Glutamatergic neuron (in vitro differentiated cells): ENCODE measurements around the gene SLCO3A1. TPM values are rescaled to one million over a fixed set of nuclear protein-coding genes. Genes with fewer than 3 reads are reported as not detected.

ENCODE experiments used
- DNase-seq: peaks from one replicate; pipeline ENCODE4 v3.0.0; 2022
- H3K27ac Mint-ChIP-seq: one replicate; pipeline ENCODE4 v1.8.0; 2020; ENCODE audit warnings: mild to moderate bottlenecking, mixed read lengths, inconsistent platforms; ENCODE audit not compliant: unreplicated experiment
- H3K27me3 Mint-ChIP-seq: one replicate; pipeline ENCODE4 v1.8.0; 2020; ENCODE audit warnings: mild to moderate bottlenecking, moderate library complexity, mixed read lengths, inconsistent platforms; ENCODE audit not compliant: unreplicated experiment
- H3K36me3 Mint-ChIP-seq: one replicate; pipeline ENCODE4 v1.8.0; 2020; ENCODE audit warnings: mild to moderate bottlenecking, mixed read lengths, inconsistent platforms; ENCODE audit not compliant: unreplicated experiment
- H3K4me1 Mint-ChIP-seq: one replicate; pipeline ENCODE4 v1.8.0; 2020; ENCODE audit warnings: mild to moderate bottlenecking, low read depth, mixed read lengths, inconsistent platforms; ENCODE audit not compliant: unreplicated experiment
- H3K4me3 Mint-ChIP-seq: one replicate; pipeline ENCODE4 v1.8.0; 2020; ENCODE audit warnings: mild to moderate bottlenecking, mixed read lengths, inconsistent platforms; ENCODE audit not compliant: unreplicated experiment
- H3K9me3 Mint-ChIP-seq: one replicate; pipeline ENCODE4 v1.8.0; 2020; ENCODE audit warnings: mild to moderate bottlenecking, moderate library complexity, mixed read lengths, inconsistent platforms; ENCODE audit not compliant: unreplicated experiment
- CTCF ChIP-seq: fragments of 200-600 bp; sonication (generic); IDR thresholded peaks from one replicate; pipeline ENCODE4 v1.5.0; 2021; ENCODE audit not compliant: partially characterized antibody, unreplicated experiment
- total RNA-seq: library from RNA; stranded (reverse); fragmentation: NEBNext Ultra II Directional; extraction: Animal tissue kit (Norgen Biotek cat#: 25700); gene quantifications from one replicate; pipeline ENCODE4 v1.2.1, GENCODE V29; 2021; ENCODE audit not compliant: unreplicated experiment

SLCO3A1 gene
- total RNA-seq, 1 donor from 2014 or later: 27.9 TPM

GRCh38 chr15:92047900-92048299, 194.4 kb downstream of the SLCO3A1 start:
- peaks cover 2% of the 10 kb centered on the region for H3K9me3 Mint-ChIP-seq
- DNase-seq: no peak
- H3K4me1 Mint-ChIP-seq: peaks cover 17% of the 10 kb centered on the region
- no peak overlapping the region for H3K4me3 Mint-ChIP-seq
- peaks cover 5% of the 10 kb centered on the region for H3K36me3 Mint-ChIP-seq
- TF ChIP-seq CTCF: no peak
- H3K27ac Mint-ChIP-seq: no peak overlapping the region
- H3K27me3 Mint-ChIP-seq: no peaks in the 10 kb centered on the region

- Mint-ChIP-seq H3K27ac (no peak overlapping the region), H3K4me3 (no peak overlapping the region), H3K27me3 (no peaks in the 10 kb centered on the region), H3K4me1 (peaks cover 19% of the 10 kb centered on the region), H3K36me3 (peaks cover under 1% of the 10 kb centered on the region), H3K9me3 (peaks cover 2% of the 10 kb centered on the region)
- DNase-seq: no peak
- no peak for TF ChIP-seq CTCF
These were observed 195.2 kb downstream of the SLCO3A1 start for GRCh38 chr15:92048739-92049138.

GRCh38 chr15:92049290-92049989, 195.9 kb downstream of the SLCO3A1 start:
- Mint-ChIP-seq H3K9me3 (peaks cover 2% of the 10 kb centered on the region), H3K27ac (no peak overlapping the region), H3K27me3 (no peaks in the 10 kb centered on the region), H3K4me3 (no peak overlapping the region), H3K36me3 (no peaks in the 10 kb centered on the region), H3K4me1 (peaks cover 19% of the 10 kb centered on the region)
- TF ChIP-seq CTCF: no peak
- no peak for DNase-seq

DNA sequence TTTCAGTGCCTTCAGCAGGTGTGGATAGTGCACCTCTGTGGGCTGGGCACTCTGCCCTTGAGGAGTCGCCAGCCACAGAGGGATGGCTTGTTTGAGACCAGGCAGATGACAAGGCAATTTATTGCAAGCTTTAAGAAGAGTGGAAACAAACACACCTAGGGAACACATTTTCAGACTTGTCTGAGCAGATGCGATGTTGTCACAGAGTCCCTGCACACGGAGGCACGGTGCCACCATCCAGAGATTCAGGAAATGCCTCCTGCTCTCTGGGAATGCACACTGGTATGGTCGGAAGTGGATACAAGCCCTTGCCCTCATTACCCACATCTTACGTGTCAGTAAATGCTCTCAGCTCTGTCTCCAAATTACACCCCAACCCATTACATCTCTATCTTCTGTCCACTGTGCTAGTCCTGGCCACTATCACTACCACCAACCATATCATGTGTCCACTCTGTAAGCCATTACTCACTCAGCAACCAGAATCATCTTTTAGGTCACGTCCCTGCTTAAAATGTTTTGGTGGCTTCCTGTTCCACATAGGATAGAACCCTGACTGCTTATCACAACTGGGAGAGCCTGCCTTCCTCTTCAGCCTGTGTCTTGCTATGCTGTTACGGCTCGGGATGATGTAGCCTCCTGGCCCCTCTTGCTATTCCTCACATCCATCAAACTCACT, 196.9 kb downstream of the SLCO3A1 start:
- no peaks in the 10 kb centered on the region for H3K36me3 Mint-ChIP-seq
- TF ChIP-seq CTCF: no peak
- no peak for DNase-seq
- peaks cover 19% of the 10 kb centered on the region for H3K4me1 Mint-ChIP-seq
- H3K27ac Mint-ChIP-seq: no peak overlapping the region
- H3K4me3 Mint-ChIP-seq: no peak overlapping the region
- H3K9me3 Mint-ChIP-seq: peaks cover 2% of the 10 kb centered on the region
- H3K27me3 Mint-ChIP-seq: no peaks in the 10 kb centered on the region

- Mint-ChIP-seq H3K27ac (peak overlapping the region; percentile 14), H3K9me3 (peaks cover 2% of the 10 kb centered on the region), H3K36me3 (no peaks in the 10 kb centered on the region), H3K4me1 (peaks cover 22% of the 10 kb centered on the region), H3K27me3 (peaks cover 3% of the 10 kb centered on the region), H3K4me3 (no peak overlapping the region)
- no peak for DNase-seq
- no peak for TF ChIP-seq CTCF
These were observed 198.2 kb downstream of the SLCO3A1 start for GRCh38 chr15:92051716-92052115.
